Immature natural killer cell (primary cell): ENCODE data around the gene COL1A1. TPM values are rescaled to one million over a fixed set of nuclear protein-coding genes. Genes with fewer than 3 reads are reported as not detected.

Source experiments
- DNase-seq, 3 donors: peaks; one replicate each; pipeline ENCODE4 v3.0.0; 2022; ENCODE audit warnings: mixed read lengths in 1 of 3
- H3K27ac Mint-ChIP-seq, 6 donors: one replicate each; pipeline ENCODE4 v1.8.0; 2020; ENCODE audit warnings: mixed read lengths in 6 of 6, mild to moderate bottlenecking in 5 of 6, inconsistent platforms in 4 of 6, moderate library complexity in 3 of 6
- H3K27me3 Mint-ChIP-seq, 3 donors: one replicate each; pipeline ENCODE4 v1.8.0; 2020 to 2021; ENCODE audit warnings: low read depth in 3 of 3, mild to moderate bottlenecking in 3 of 3, mixed read lengths in 3 of 3, moderate library complexity in 3 of 3, inconsistent platforms in 1 of 3
- H3K36me3 Mint-ChIP-seq, 3 donors: one replicate each; pipeline ENCODE4 v1.8.0; 2020; ENCODE audit warnings: mixed read lengths in 3 of 3, inconsistent platforms in 2 of 3, mild to moderate bottlenecking in 2 of 3
- H3K4me1 Mint-ChIP-seq, 2 donors: one replicate each; pipeline ENCODE4 v1.8.0; 2020; ENCODE audit warnings: inconsistent platforms in 2 of 2, mild to moderate bottlenecking in 2 of 2, mixed read lengths in 2 of 2, moderate library complexity in 1 of 2
- H3K4me3 Mint-ChIP-seq, 5 donors: one replicate each; pipeline ENCODE4 v1.8.0; 2020; ENCODE audit warnings: mild to moderate bottlenecking in 5 of 5, mixed read lengths in 5 of 5, inconsistent platforms in 3 of 5, moderate library complexity in 3 of 5
- H3K9me3 Mint-ChIP-seq, 6 donors: one replicate each; pipeline ENCODE4 v1.8.0; 2020; ENCODE audit warnings: mild to moderate bottlenecking in 6 of 6, mixed read lengths in 6 of 6, inconsistent platforms in 4 of 6, moderate library complexity in 3 of 6
- polyA plus RNA-seq, 3 donors: library from polyadenylated mRNA; unstranded; fragments of 300-500 nt; fragmentation: Illumina TruSeq; gene quantifications; one replicate each; pipeline ENCODE4 v1.2.3, GENCODE V29; 2021

The COL1A1 gene
- polyA plus RNA-seq, 3 donors from 2014 or later: not detected

GRCh38 chr17:50133769-50134099, 67.7 kb downstream of the COL1A1 start:
- Mint-ChIP-seq H3K36me3 (peaks cover 11 to 22% (median 15%) of the 10 kb centered on the region in 3 donors), H3K27me3 (peaks cover 6 to 15% (median 14%) of the 10 kb centered on the region in 3 donors), H3K4me3 (no peak overlapping the region), H3K9me3 (no peaks in the 10 kb centered on the region), H3K27ac (no peak overlapping the region), H3K4me1 (peaks cover 22 to 23% of the 10 kb centered on the region in 2 donors)
- no peak for DNase-seq

Other genes starting within 250 kb of the COL1A1 start
- gene DLX4, start 232.4 kb downstream of the COL1A1 start, polyA plus RNA-seq: under 1 TPM in 2 of 3 donors, not detected in 1; 0.19 to 0.32 TPM
- gene DLX3, start 206.4 kb downstream of the COL1A1 start, polyA plus RNA-seq: not detected
- 1 to 10 TPM in 1 of 3 donors, under 1 TPM in 1, not detected in 1; 0.54 to 1.1 TPM for gene ITGA3, start 145.5 kb downstream of the COL1A1 start, polyA plus RNA-seq
- gene PDK2, start 106.3 kb downstream of the COL1A1 start, polyA plus RNA-seq: 10 to 100 TPM; 36.5 to 54.5 (median 43.8) TPM
- gene SAMD14, start 71.5 kb downstream of the COL1A1 start, polyA plus RNA-seq: 1 to 10 TPM in 1 of 3 donors, not detected in 2; 1.2 TPM
- 1 to 10 TPM in 1 of 3 donors, under 1 TPM in 2; 0.25 to 2.0 (median 0.66) TPM for gene PPP1R9B, start 51.0 kb downstream of the COL1A1 start, polyA plus RNA-seq
- gene SGCA, start 35.6 kb downstream of the COL1A1 start, polyA plus RNA-seq: not detected
- not detected for gene TMEM92, start 72.8 kb upstream of the COL1A1 start, polyA plus RNA-seq
- gene XYLT2, start 144.5 kb upstream of the COL1A1 start, polyA plus RNA-seq: 10 to 100 TPM in 1 of 3 donors, 1 to 10 TPM in 2; 6.8 to 17.4 (median 7.1) TPM
- 10 to 100 TPM; 47.8 to 69.1 (median 49.4) TPM for gene MRPL27, start 171.6 kb upstream of the COL1A1 start, polyA plus RNA-seq
- under 1 TPM in 2 of 3 donors, not detected in 1; 0.47 to 0.85 TPM for gene EME1, start 171.6 kb upstream of the COL1A1 start, polyA plus RNA-seq
- gene LRRC59, start 195.9 kb upstream of the COL1A1 start, polyA plus RNA-seq: 10 to 100 TPM; 16.8 to 30.3 (median 23.9) TPM
- gene ACSF2, start 224.6 kb upstream of the COL1A1 start, polyA plus RNA-seq: 10 to 100 TPM in 1 of 3 donors, 1 to 10 TPM in 2; 4.8 to 11.1 (median 5.4) TPM